Stimulated activated CD4-positive, alpha-beta T cell treated with anti-CD3 and anti-CD28 coated beads, TNF-alpha, amount 100 ng/mL, for 4 hours (primary cell): ENCODE measurements around the gene SLC9A9.
"Not testable (repeated sequence)": the region's sequence is repeated elsewhere in the genome, so short reads cannot be mapped to it uniquely, and the experiment has no call there.

ENCODE experiments used
- DNase-seq, 3 experiments: peaks; one replicate each; pipeline ENCODE4 v3.0.0-alpha.2; 2020; ENCODE audit warnings: low read depth in 3 of 3

SLC9A9 gene

GRCh38 chr3:143286392-143287010, 561.8 kb downstream of the SLC9A9 start:
- DNase-seq = no peak

- no peak for DNase-seq
Observed at GRCh38 chr3:143283432-143284128, 564.7 kb downstream of the SLC9A9 start.

GRCh38 chr3:143280984-143281383, 567.3 kb downstream of the SLC9A9 start:
- no peak for DNase-seq

GRCh38 chr3:143279567-143279966, 568.7 kb downstream of the SLC9A9 start:
- not testable (repeated sequence) for DNase-seq

GRCh38 chr3:143278721-143279120, 569.5 kb downstream of the SLC9A9 start:
- DNase-seq = no peak

GRCh38 chr3:143277531-143277930, 570.7 kb downstream of the SLC9A9 start:
- no peak for DNase-seq

- DNase-seq = no peak
Observed at GRCh38 chr3:143276592-143276991, 571.7 kb downstream of the SLC9A9 start.

GRCh38 chr3:143273975-143274690, 574.1 kb downstream of the SLC9A9 start:
- no peak for DNase-seq

- no peak for DNase-seq
Observed at GRCh38 chr3:143271136-143271535, 577.1 kb downstream of the SLC9A9 start.

GRCh38 chr3:143269741-143270140, 578.5 kb downstream of the SLC9A9 start:
- no peak for DNase-seq

GRCh38 chr3:143267989-143268388, 580.3 kb downstream of the SLC9A9 start:
- DNase-seq = no peak

- DNase-seq = no peak
Observed at GRCh38 chr3:143266927-143267326, 581.3 kb downstream of the SLC9A9 start.

- DNase-seq = no peak
Observed at GRCh38 chr3:143266511-143266910, 581.8 kb downstream of the SLC9A9 start.

- DNase-seq = no peak
Observed at GRCh38 chr3:143265501-143266070, 582.7 kb downstream of the SLC9A9 start.

- no peak for DNase-seq
Observed at GRCh38 chr3:143263852-143264513, 584.3 kb downstream of the SLC9A9 start.

GRCh38 chr3:143261848-143262247, 586.4 kb downstream of the SLC9A9 start:
- no peak for DNase-seq

- no peak for DNase-seq
Observed at GRCh38 chr3:143258692-143259091, 589.6 kb downstream of the SLC9A9 start.

- DNase-seq = no peak
Observed at GRCh38 chr3:143256416-143256815, 591.9 kb downstream of the SLC9A9 start.

- DNase-seq = no peak
Observed at GRCh38 chr3:143255739-143256138, 592.5 kb downstream of the SLC9A9 start.

GRCh38 chr3:143252931-143253330, 595.3 kb downstream of the SLC9A9 start:
- DNase-seq = no peak

- no peak for DNase-seq
Observed at GRCh38 chr3:143249014-143249413, 599.3 kb downstream of the SLC9A9 start.

- DNase-seq = no peak
Observed at GRCh38 chr3:143247073-143247472, 601.2 kb downstream of the SLC9A9 start.
